Stimulated activated naive CD4-positive, alpha-beta T cell (primary cell): ENCODE measurements around the gene DUSP7.

ENCODE experiments used
- DNase-seq, 6 experiments: peaks; one replicate each; lab custom pipeline; 2025; lab: John Stamatoyannopoulos, UW

Gene DUSP7

DNA sequence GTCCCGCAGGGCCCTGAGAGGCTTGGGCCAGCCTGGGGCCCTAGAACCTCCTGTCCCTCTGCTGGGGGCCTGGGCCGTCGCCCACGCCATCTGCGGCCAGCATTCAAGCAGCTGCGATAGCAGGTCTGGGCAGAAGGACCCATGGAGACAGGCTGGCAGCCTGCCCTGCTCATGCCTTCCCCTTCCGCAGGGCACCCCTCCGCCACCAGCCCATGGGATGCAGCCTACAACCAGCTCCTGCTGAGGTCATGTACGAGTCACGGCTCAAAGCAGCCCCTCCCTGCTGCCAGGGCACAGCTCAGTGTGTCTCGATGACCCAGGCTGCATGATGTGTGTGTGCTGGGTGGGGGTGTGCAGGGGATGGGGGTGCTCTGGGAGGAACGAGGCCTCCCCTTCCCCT is 27.8 kb downstream of the DUSP7 start:
- no peak for DNase-seq

- no peak for DNase-seq
Measured at GRCh38 chr3:52026041-52026440, 30.3 kb downstream of the DUSP7 start.

- no peak for DNase-seq
Measured at GRCh38 chr3:52025453-52025852, 30.9 kb downstream of the DUSP7 start.

GRCh38 chr3:52024765-52025452 is 31.5 kb downstream of the DUSP7 start:
- DNase-seq: no peak

- no peak for DNase-seq
Measured at GRCh38 chr3:52023860-52024764, 32.3 kb downstream of the DUSP7 start.

DNA sequence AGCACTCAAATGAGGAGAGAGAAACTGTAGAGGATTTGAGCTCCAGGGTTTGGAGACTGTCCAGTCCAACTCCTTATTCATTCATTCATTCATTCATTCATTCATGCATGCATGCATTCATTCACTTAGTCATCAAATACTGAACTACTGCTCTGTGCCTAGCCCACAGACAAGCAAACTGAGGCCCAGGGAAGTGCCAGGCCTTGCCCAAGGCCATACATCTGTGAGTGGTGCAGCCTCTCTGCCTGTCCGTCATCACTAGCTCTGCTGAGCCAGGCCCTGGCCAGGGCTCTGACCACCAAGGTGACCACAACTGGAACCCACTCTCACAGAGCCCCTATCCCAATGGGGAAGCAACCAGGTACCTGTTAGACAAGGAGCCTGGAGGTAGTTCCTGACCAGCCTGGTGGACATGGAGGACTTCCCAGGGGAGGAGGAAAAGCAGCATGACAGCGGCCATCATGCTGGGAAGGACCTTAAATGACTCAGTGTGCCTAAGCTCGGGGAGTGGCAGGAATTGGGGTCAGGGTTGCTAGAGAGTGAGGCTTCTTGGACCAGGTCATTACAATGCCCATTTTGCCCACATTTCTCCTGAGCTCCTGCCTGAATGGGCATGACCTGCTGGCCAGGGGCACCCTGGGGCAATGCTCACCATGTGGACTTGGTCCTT is 33.1 kb downstream of the DUSP7 start:
- no peak for DNase-seq

GRCh38 chr3:52022323-52023100 is 33.9 kb downstream of the DUSP7 start:
- DNase-seq: no peak

DNA sequence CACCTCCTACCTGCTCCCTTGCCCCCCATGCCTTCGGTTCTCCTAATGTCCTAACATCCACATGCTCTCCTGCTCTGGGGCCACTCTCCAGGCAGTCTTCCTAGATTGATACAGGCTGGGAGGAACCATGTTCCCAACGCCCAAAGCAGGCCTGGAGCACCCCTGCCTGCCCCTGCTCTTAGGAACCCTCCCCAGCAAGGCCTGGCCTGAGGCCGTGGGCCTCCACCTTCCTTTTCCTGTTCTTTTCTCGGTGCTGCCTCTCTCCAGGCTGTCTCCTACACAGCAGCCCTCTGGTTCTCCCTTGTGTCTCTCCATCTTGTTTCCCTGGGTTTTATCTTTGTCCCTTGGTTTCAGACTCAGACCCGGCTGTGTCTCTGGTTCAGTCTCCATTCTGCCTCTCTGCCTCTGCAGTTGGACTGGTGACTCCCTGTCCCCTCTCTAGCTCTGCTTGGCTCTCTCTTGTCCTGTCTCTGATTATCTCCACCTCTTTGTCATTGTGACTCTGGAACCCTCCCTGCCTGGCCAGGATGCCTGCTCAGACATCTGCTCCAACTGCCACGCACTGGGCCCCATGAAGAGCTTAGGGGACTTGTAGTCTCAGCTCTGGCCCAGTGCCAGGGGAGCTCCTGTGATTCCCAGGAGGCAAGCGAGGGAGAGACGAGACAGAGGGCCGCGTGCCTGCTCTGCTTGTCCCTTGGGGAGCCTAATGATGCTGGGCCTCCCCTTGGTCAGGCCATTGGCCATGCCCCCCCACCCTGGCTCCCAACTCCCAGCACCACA is 34.7 kb downstream of the DUSP7 start:
- DNase-seq: no peak

GRCh38 chr3:52020796-52021195 is 35.6 kb downstream of the DUSP7 start:
- DNase-seq: no peak

DNA sequence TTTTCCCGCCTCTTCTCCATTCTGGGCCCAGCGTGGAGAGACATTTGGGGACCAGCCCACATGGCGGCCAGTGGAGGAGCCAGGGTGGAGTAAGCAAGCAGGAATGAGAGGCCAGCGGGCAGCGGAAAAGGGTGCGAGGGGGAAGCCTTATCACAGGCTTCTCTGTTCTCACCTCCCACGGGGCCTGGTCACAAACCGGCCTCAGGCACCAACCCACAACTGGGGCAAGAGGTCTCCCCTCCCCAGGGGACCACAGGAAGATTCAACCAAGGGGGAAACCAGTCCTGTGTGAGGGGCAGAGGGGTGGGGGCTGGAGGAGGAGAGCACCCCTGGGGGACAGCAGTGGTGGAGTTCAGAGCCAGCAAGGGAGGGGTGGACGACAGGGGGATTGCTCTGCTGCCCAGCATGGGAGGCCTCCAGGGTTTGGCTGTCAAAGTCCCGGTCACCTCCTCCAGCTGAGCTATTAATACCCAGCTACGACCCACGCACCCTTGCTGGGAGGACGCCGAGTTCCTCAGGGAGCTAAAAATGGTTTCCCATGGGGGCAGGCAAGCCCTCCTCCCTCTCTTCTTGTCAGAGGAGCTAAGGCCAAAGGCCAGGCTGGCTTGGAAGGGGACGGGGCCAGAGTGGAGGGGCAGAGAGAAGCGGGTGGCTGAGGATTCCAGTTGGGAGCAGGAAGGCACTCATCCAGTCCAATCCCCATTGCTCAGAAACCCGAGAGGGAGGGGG is 36.9 kb downstream of the DUSP7 start:
- no peak for DNase-seq

- no peak for DNase-seq
Measured at GRCh38 chr3:52018319-52019000, 37.9 kb downstream of the DUSP7 start.

DNA sequence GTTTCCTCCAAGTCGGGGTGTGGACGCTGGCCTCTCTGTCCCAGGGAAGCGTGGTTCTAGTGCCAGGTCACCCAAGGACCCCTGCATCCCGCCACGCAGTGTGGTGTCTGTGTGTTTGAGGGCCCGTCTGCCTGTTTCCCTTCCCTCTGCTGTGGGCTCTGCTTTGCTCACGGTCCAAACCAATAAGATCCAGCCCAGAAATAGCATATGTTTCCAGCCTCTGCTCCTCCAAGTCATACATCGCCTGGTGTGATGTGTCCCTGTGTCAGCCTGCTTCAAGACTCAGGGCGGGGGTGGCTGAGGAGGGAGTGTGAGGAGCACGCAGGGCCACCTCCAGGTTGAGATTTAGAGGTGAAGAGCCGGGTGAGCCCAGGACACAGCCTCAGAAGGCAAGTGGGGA is 38.8 kb downstream of the DUSP7 start:
- DNase-seq: no peak

GRCh38 chr3:52015438-52016228 is 40.7 kb downstream of the DUSP7 start:
- no peak for DNase-seq

DNA sequence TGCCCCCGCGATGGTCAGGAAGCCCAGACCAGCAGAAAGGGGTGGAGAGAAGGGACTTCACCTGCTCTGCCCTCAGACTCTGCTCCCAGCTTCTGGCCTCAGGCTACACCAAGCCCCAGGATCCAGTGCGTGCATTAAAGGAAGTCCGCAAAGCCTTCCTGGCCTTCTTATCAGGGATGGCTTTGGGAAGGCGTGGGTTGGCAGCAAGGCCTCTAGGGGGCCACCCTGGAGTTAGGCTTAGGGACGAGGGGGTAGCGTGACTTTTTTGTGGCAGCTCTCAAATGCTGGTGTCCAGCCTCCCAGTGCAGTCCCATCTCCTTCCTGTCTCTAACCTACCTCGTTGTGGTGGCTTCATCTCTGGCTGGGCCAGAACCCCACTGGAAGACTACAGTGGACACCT is 41.8 kb downstream of the DUSP7 start:
- DNase-seq: no peak

GRCh38 chr3:52013802-52014598 is 42.4 kb downstream of the DUSP7 start:
- no peak for DNase-seq

GRCh38 chr3:52012699-52013098 is 43.7 kb downstream of the DUSP7 start:
- DNase-seq: no peak

- DNase-seq: no peak
Measured at GRCh38 chr3:52010431-52010830, 45.9 kb downstream of the DUSP7 start.

- no peak for DNase-seq
Measured at GRCh38 chr3:52007291-52007690, 49.1 kb downstream of the DUSP7 start.
